ENCODE measurements around the gene MCU.

GRCh38 chr10:72704117-72704516 lies 12.2 kb downstream of the MCU start:
- no peak for TF ChIP-seq CTCF (IDR thresholded peaks at IDR 0.05 in 8 of 11, conservative IDR thresholded peaks at IDR 0.05 in 3 of 11)
- no peak for TF ChIP-seq POLR2AphosphoS5 (IDR thresholded peaks at IDR 0.05)
- TF ChIP-seq POLR2A (IDR thresholded peaks at IDR 0.05): no peak

All from spleen (tissue), 7 donors.